IPS-18a (cell line): Measurements from ENCODE around the gene SUSD6.

Source experiments
- H3K27ac ChIP-seq: one replicate; pipeline ENCODE4 v1.5.1; 2013; ENCODE audit warnings: low read length
- H3K27me3 ChIP-seq: one replicate; pipeline ENCODE4 v1.6.1; 2013; ENCODE audit warnings: mild to moderate bottlenecking, low read length; ENCODE audit not compliant: control insufficient read depth, insufficient read depth
- H3K36me3 ChIP-seq: one replicate; pipeline ENCODE4 v1.6.1; 2013; ENCODE audit warnings: low read depth, low read length; ENCODE audit not compliant: control insufficient read depth
- H3K4me1 ChIP-seq: one replicate; pipeline ENCODE4 v1.6.1; 2013; ENCODE audit warnings: low read depth, low read length; ENCODE audit not compliant: control insufficient read depth
- H3K4me3 ChIP-seq: one replicate; pipeline ENCODE4 v1.5.1; 2013; ENCODE audit warnings: low read length
- H3K9ac ChIP-seq: one replicate; pipeline ENCODE4 v1.6.1; 2013; ENCODE audit warnings: mild to moderate bottlenecking, low read length, moderate library complexity
- H3K9me3 ChIP-seq: one replicate; pipeline ENCODE4 v1.6.1; 2013; ENCODE audit warnings: low read depth, low read length; ENCODE audit not compliant: control insufficient read depth

Gene SUSD6

GRCh38 chr14:69658664-69659261, 47.4 kb downstream of the SUSD6 start:
- no peaks in the 10 kb centered on the region for H3K9me3 ChIP-seq
- H3K4me1 ChIP-seq = peaks cover 25% of the 10 kb centered on the region
- no peaks in the 10 kb centered on the region for H3K27me3 ChIP-seq
- H3K27ac ChIP-seq = no peak overlapping the region
- H3K9ac ChIP-seq = no peak overlapping the region
- H3K36me3 ChIP-seq = no peaks in the 10 kb centered on the region
- no peak overlapping the region for H3K4me3 ChIP-seq

GRCh38 chr14:69660344-69661193, 49.2 kb downstream of the SUSD6 start:
- no peak overlapping the region for H3K27ac ChIP-seq
- no peaks in the 10 kb centered on the region for H3K36me3 ChIP-seq
- no peaks in the 10 kb centered on the region for H3K27me3 ChIP-seq
- H3K4me1 ChIP-seq = peaks cover 25% of the 10 kb centered on the region
- no peak overlapping the region for H3K4me3 ChIP-seq
- no peak overlapping the region for H3K9ac ChIP-seq
- H3K9me3 ChIP-seq = no peaks in the 10 kb centered on the region

- Histone ChIP-seq H3K36me3 (no peaks in the 10 kb centered on the region), H3K9ac (no peak overlapping the region), H3K4me1 (peaks cover 25% of the 10 kb centered on the region), H3K27me3 (no peaks in the 10 kb centered on the region), H3K27ac (no peak overlapping the region), H3K9me3 (no peaks in the 10 kb centered on the region), H3K4me3 (no peak overlapping the region)
Observed at GRCh38 chr14:69661194-69661537, 49.8 kb downstream of the SUSD6 start.

GRCh38 chr14:69662636-69663299, 51.4 kb downstream of the SUSD6 start:
- H3K4me1 ChIP-seq = peaks cover 23% of the 10 kb centered on the region
- no peaks in the 10 kb centered on the region for H3K27me3 ChIP-seq
- no peak overlapping the region for H3K27ac ChIP-seq
- H3K9me3 ChIP-seq = no peaks in the 10 kb centered on the region
- H3K36me3 ChIP-seq = no peaks in the 10 kb centered on the region
- no peak overlapping the region for H3K9ac ChIP-seq
- no peak overlapping the region for H3K4me3 ChIP-seq

- Histone ChIP-seq H3K9ac (no peak overlapping the region), H3K4me1 (peaks cover 18% of the 10 kb centered on the region), H3K27ac (no peak overlapping the region), H3K36me3 (no peaks in the 10 kb centered on the region), H3K27me3 (no peaks in the 10 kb centered on the region), H3K4me3 (no peak overlapping the region), H3K9me3 (no peaks in the 10 kb centered on the region)
Observed at GRCh38 chr14:69663300-69663643, 51.9 kb downstream of the SUSD6 start.

GRCh38 chr14:69664265-69664664, 52.9 kb downstream of the SUSD6 start:
- H3K36me3 ChIP-seq = no peaks in the 10 kb centered on the region
- H3K27me3 ChIP-seq = no peaks in the 10 kb centered on the region
- H3K4me1 ChIP-seq = peaks cover 10% of the 10 kb centered on the region
- no peak overlapping the region for H3K4me3 ChIP-seq
- no peak overlapping the region for H3K9ac ChIP-seq
- no peak overlapping the region for H3K27ac ChIP-seq
- no peaks in the 10 kb centered on the region for H3K9me3 ChIP-seq

GRCh38 chr14:69664865-69665526, 53.6 kb downstream of the SUSD6 start:
- Histone ChIP-seq H3K4me3 (no peak overlapping the region), H3K36me3 (no peaks in the 10 kb centered on the region), H3K4me1 (peaks cover 10% of the 10 kb centered on the region), H3K9ac (no peak overlapping the region), H3K9me3 (no peaks in the 10 kb centered on the region), H3K27ac (no peak overlapping the region), H3K27me3 (no peaks in the 10 kb centered on the region)

GRCh38 chr14:69665631-69666030, 54.2 kb downstream of the SUSD6 start:
- H3K9ac ChIP-seq = no peak overlapping the region
- no peak overlapping the region for H3K4me3 ChIP-seq
- no peaks in the 10 kb centered on the region for H3K27me3 ChIP-seq
- H3K4me1 ChIP-seq = peaks cover 9% of the 10 kb centered on the region
- no peaks in the 10 kb centered on the region for H3K36me3 ChIP-seq
- no peaks in the 10 kb centered on the region for H3K9me3 ChIP-seq
- no peak overlapping the region for H3K27ac ChIP-seq

GRCh38 chr14:69666112-69666511, 54.7 kb downstream of the SUSD6 start:
- Histone ChIP-seq H3K9me3 (no peaks in the 10 kb centered on the region), H3K4me1 (peaks cover 4% of the 10 kb centered on the region), H3K4me3 (no peak overlapping the region), H3K9ac (no peak overlapping the region), H3K27me3 (no peaks in the 10 kb centered on the region), H3K27ac (no peak overlapping the region), H3K36me3 (no peaks in the 10 kb centered on the region)

GRCh38 chr14:69666690-69667211, 55.4 kb downstream of the SUSD6 start:
- H3K4me1 ChIP-seq = no peaks in the 10 kb centered on the region

GRCh38 chr14:69667938-69668335, 56.5 kb downstream of the SUSD6 start:
- no peaks in the 10 kb centered on the region for H3K36me3 ChIP-seq
- H3K27ac ChIP-seq = no peak overlapping the region
- H3K9me3 ChIP-seq = no peaks in the 10 kb centered on the region
- H3K27me3 ChIP-seq = no peaks in the 10 kb centered on the region
- H3K9ac ChIP-seq = no peak overlapping the region
- no peaks in the 10 kb centered on the region for H3K4me1 ChIP-seq
- H3K4me3 ChIP-seq = no peak overlapping the region

More at GRCh38 chr14:69666690-69667211, 55.4 kb downstream of the SUSD6 start:
- Histone ChIP-seq H3K9me3 (no peaks in the 10 kb centered on the region), H3K27me3 (no peaks in the 10 kb centered on the region), H3K27ac (no peak overlapping the region), H3K36me3 (no peaks in the 10 kb centered on the region), H3K4me3 (no peak overlapping the region), H3K9ac (no peak overlapping the region)
